ENCODE data around the gene POP4. TPM values are rescaled to one million over a fixed set of nuclear protein-coding genes. Genes with fewer than 3 reads are reported as not detected.

The POP4 gene
- total and polyA plus RNA-seq, 2 of the 13 experiments (the other 11 are each of a cell fraction or from before 2014, with no cell fraction given), result 32.2 to 84.0 TPM

DNA sequence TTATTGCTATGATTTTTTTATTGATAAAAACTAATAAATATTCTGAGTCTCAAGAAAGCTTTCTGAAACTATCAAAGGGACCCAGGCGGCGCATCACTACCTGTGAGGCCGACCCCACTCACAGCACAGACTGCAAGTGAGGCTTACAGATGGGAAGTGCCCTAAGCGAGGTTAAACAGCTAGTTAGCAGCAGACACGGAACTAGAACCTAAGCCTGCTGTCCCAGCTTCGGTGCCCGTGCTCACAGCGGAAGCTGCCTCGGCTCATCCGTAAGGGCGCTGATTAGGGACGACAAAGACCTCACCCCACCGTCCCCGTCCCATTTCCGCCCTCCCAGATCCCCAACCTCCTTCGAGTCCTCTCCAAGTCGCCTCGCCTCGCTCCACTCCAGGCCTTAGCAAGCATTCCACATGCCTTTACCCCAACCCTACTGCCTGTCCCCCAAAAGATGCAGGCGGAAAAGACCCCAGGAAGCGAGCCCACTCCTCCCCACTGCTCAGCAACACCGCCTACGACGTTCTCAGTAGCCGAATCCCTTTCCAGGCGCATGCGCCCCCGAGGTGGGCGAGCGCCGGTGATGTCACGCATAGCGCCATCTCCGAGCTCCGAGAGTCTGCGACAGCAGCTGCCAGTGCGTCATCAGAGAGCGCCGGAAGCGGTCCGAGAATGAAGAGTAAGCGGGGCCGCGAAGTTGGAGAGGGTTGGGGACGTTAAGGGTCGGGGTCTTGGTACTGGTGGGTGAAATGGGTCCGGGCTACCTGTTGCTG lies at the start of gene POP4 (continued):
- no peak for TF ChIP-seq PHF5A (CRISPR knock-in tag; IDR thresholded peaks at IDR 0.05; ENCODE audit: low read depth, unreplicated experiment)
- TF ChIP-seq ZMYM4 (CRISPR knock-in tag; IDR thresholded peaks at IDR 0.05), result peak; percentile 90
- TF ChIP-seq ZNF335 (CRISPR knock-in tag; IDR thresholded peaks at IDR 0.05), result peak; percentile 73
- TF ChIP-seq ZNF782 (CRISPR knock-in tag; IDR thresholded peaks at IDR 0.05; ENCODE audit: borderline replicate concordance), result peak; percentile 61; the same call in 1 of the 2 replicates
- peak; percentile 54; the same call in 1 of the 2 replicates for TF ChIP-seq ZNF614 (CRISPR knock-in tag; IDR thresholded peaks at IDR 0.05; ENCODE audit: borderline replicate concordance)
- TF ChIP-seq ZNF235 (CRISPR knock-in tag; IDR thresholded peaks at IDR 0.05; ENCODE audit: borderline replicate concordance), result peak; percentile 69; the same call in 1 of the 2 replicates
- no peak for TF ChIP-seq ZFP37 (CRISPR knock-in tag; IDR thresholded peaks at IDR 0.05; ENCODE audit: borderline replicate concordance)
- no peak for TF ChIP-seq ZNF292 (CRISPR knock-in tag; IDR thresholded peaks at IDR 0.05; ENCODE audit: borderline replicate concordance, low read depth)
- TF ChIP-seq, protein P1, sequence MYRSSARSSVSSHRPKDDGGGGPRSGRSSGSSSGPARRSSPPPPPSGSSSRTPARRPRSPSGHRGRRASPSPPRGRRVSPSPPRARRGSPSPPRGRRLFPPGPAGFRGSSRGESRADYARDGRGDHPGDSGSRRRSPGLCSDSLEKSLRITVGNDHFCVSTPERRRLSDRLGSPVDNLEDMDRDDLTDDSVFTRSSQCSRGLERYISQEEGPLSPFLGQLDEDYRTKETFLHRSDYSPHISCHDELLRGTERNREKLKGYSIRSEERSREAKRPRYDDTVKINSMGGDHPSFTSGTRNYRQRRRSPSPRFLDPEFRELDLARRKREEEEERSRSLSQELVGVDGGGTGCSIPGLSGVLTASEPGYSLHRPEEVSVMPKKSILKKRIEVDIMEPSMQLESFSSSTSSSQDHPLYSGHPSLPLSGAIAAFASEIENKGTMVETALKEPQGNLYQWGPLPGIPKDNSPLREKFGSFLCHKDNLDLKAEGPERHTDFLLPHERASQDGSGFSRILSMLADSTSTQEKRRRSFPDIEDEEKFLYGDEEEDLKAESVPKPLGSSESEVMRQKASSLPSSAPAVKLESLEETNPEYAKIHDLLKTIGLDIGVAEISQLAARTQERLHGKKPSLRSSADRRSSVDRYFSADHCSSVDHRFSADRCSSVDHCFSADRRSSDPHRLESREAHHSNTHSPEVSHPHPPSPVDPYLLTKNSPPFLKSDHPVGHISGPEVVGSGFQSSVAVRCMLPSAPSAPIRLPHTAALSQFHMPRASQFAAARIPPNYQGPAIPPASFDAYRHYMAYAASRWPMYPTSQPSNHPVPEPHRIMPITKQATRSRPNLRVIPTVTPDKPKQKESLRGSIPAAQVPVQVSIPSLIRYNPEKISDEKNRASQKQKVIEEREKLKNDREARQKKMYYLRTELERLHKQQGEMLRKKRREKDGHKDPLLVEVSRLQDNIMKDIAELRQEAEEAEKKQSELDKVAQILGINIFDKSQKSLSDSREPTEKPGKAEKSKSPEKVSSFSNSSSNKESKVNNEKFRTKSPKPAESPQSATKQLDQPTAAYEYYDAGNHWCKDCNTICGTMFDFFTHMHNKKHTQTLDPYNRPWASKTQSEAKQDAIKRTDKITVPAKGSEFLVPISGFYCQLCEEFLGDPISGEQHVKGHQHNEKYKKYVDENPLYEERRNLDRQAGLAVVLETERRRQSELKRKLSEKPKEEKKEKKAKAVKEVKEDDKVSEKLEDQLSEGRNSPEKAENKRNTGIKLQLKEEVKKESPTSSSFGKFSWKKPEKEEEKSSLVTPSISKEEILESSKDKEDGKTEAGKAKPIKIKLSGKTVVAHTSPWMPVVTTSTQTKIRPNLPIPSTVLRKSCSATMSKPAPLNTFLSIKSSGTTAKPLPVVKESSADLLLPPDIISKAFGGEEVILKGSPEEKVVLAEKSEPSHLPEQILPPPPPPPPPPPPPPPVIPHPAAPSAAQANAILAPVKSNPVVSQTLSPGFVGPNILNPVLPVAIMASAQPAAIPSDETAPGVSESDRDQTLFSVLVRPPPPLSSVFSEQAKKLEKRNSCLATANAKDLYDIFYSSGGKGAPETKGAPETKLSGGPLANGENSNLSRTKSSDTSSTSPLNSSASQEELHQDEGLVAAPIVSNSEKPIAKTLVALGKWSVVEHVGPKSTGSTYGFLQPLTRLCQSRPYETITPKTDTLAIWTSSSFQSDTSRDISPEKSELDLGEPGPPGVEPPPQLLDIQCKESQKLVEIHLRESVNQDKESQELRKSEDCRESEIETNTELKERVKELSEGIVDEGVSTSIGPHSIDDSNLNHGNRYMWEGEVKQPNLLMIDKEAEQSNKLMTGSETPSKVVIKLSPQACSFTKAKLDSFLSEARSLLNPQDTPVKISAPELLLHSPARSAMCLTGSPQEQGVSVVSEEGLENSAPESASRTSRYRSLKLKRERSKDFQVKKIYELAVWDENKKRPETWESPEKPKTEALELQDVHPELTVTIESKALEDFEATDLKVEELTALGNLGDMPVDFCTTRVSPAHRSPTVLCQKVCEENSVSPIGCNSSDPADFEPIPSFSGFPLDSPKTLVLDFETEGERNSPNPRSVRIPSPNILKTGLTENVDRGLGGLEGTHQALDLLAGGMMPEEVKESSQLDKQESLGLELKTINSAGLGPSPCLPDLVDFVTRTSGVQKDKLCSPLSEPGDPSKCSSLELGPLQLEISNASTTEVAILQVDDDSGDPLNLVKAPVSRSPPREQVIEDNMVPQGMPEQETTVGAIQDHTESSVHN (CRISPR knock-in tag; IDR thresholded peaks at IDR 0.05), result peak; percentile 61; the same call in 1 of the 2 replicates
- TF ChIP-seq, protein P2, sequence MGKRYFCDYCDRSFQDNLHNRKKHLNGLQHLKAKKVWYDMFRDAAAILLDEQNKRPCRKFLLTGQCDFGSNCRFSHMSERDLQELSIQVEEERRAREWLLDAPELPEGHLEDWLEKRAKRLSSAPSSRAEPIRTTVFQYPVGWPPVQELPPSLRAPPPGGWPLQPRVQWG (CRISPR knock-in tag; IDR thresholded peaks at IDR 0.05; ENCODE audit: borderline replicate concordance, low read depth), result no peak
- TF ChIP-seq ZSCAN20 (CRISPR knock-in tag; IDR thresholded peaks at IDR 0.05; ENCODE audit: borderline replicate concordance), result no peak
- TF ChIP-seq MATR3 (CRISPR knock-in tag; IDR thresholded peaks at IDR 0.05), result no peak
- TF ChIP-seq, protein P3, sequence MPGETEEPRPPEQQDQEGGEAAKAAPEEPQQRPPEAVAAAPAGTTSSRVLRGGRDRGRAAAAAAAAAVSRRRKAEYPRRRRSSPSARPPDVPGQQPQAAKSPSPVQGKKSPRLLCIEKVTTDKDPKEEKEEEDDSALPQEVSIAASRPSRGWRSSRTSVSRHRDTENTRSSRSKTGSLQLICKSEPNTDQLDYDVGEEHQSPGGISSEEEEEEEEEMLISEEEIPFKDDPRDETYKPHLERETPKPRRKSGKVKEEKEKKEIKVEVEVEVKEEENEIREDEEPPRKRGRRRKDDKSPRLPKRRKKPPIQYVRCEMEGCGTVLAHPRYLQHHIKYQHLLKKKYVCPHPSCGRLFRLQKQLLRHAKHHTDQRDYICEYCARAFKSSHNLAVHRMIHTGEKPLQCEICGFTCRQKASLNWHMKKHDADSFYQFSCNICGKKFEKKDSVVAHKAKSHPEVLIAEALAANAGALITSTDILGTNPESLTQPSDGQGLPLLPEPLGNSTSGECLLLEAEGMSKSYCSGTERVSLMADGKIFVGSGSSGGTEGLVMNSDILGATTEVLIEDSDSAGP (CRISPR knock-in tag; IDR thresholded peaks at IDR 0.05; ENCODE audit: borderline replicate concordance), result peak; percentile 86; the same call in 1 of the 2 replicates
- TF ChIP-seq, protein P4, sequence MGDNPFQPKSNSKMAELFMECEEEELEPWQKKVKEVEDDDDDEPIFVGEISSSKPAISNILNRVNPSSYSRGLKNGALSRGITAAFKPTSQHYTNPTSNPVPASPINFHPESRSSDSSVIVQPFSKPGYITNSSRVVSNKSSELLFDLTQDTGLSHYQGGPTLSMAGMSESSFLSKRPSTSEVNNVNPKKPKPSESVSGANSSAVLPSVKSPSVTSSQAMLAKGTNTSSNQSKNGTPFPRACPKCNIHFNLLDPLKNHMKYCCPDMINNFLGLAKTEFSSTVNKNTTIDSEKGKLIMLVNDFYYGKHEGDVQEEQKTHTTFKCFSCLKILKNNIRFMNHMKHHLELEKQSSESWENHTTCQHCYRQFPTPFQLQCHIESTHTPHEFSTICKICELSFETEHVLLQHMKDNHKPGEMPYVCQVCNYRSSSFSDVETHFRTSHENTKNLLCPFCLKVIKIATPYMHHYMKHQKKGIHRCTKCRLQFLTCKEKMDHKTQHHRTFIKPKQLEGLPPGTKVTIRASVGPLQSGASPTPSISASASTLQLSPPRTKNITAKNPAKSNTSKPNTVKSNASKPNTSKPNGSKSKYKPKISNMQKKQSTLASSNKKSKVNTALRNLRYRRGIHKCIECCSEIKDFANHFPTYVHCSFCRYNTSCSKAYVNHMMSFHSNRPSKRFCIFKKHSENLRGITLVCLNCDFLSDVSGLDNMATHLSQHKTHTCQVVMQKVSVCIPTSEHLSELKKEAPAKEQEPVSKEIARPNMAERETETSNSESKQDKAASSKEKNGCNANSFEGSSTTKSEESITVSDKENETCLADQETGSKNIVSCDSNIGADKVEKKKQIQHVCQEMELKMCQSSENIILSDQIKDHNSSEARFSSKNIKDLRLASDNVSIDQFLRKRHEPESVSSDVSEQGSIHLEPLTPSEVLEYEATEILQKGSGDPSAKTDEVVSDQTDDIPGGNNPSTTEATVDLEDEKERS (CRISPR knock-in tag; IDR thresholded peaks at IDR 0.05), result no peak
- no peak for TF ChIP-seq MTF1 (CRISPR knock-in tag; IDR thresholded peaks at IDR 0.05)
